HepG2 (cell line): Measurements from ENCODE around the gene AP5B1. TPM values are rescaled to one million over a fixed set of nuclear protein-coding genes. Genes with fewer than 3 reads are reported as not detected.

ENCODE experiments used
- ETV5 ChIP-seq: IDR thresholded peaks from 2 replicates; pipeline ENCODE4 v1.6.1; 2018; ENCODE audit warnings: missing biosample characterization, missing genetic modification reagents, inconsistent platforms, borderline replicate concordance
- HMGXB4 ChIP-seq, 2 experiments: sonication (generic) in 1 of 2; formaldehyde crosslinking in 1 of 2; IDR thresholded peaks; 2 replicates each; pipeline versions ENCODE4 v1.4.0 to v1.6.1; 2018 to 2020; ENCODE audit warnings: missing genetic modification reagents in 2 of 2, borderline replicate concordance in 1 of 2, low read depth in 1 of 2, mild to moderate bottlenecking in 1 of 2, missing biosample characterization in 1 of 2
- KDM3A ChIP-seq: IDR thresholded peaks from 2 replicates; pipeline ENCODE4 v1.6.1; 2018; ENCODE audit warnings: low read depth, missing compliant biosample characterization
- KLF15 ChIP-seq: sonication (generic); formaldehyde crosslinking; IDR thresholded peaks from 2 replicates; pipeline ENCODE4 v1.8.1; 2023; ENCODE audit warnings: borderline replicate concordance, mild to moderate bottlenecking, inconsistent platforms, missing genetic modification reagents, mixed read lengths
- NFKBIZ ChIP-seq: IDR thresholded peaks from 2 replicates; pipeline ENCODE4 v1.6.1; 2018; ENCODE audit warnings: missing genetic modification reagents, missing compliant biosample characterization
- PAWR ChIP-seq: sonication (generic); formaldehyde crosslinking; IDR thresholded peaks from 2 replicates; pipeline ENCODE4 v1.4.0; 2020; ENCODE audit warnings: missing genetic modification reagents, mild to moderate bottlenecking, borderline replicate concordance
- POLR2A ChIP-seq, 2 experiments: IDR thresholded peaks; 2 replicates each; pipeline ENCODE4 v1.6.1; 2011; ENCODE audit warnings: low read depth in 2 of 2, low read length in 2 of 2, mild to moderate bottlenecking in 1 of 2, moderate library complexity in 1 of 2; ENCODE audit not compliant: insufficient read depth in 1 of 2
- RFXAP ChIP-seq: sonication (generic); formaldehyde crosslinking; IDR thresholded peaks from 2 replicates; pipeline ENCODE4 v1.4.0; 2020; ENCODE audit warnings: missing genetic modification reagents, borderline replicate concordance
- SMAD3 ChIP-seq: sonication (generic); formaldehyde crosslinking; IDR thresholded peaks from 2 replicates; pipeline ENCODE4 v1.4.0; 2020; ENCODE audit warnings: missing genetic modification reagents
- SMYD3 ChIP-seq: sonication (generic); formaldehyde crosslinking; IDR thresholded peaks from 2 replicates; pipeline ENCODE4 v1.8.1; 2023; ENCODE audit warnings: mild to moderate bottlenecking, missing genetic modification reagents
- TAF15 ChIP-seq: fragments of 200-400 bp; formaldehyde crosslinking; IDR thresholded peaks from one replicate; pipeline ENCODE4 v1.6.1; 2018; ENCODE audit warnings: mild to moderate bottlenecking, low read depth, low read length; ENCODE audit not compliant: poor library complexity, severe bottlenecking
- TRAFD1 ChIP-seq: sonication (generic); formaldehyde crosslinking; IDR thresholded peaks from 2 replicates; pipeline ENCODE4 v1.5.1; 2020; ENCODE audit warnings: missing genetic modification reagents, mild to moderate bottlenecking, borderline replicate concordance
- ZBTB46 ChIP-seq: sonication (generic); formaldehyde crosslinking; IDR thresholded peaks from 2 replicates; pipeline ENCODE4 v1.4.0; 2020; ENCODE audit warnings: mild to moderate bottlenecking, missing genetic modification reagents, borderline replicate concordance
- ZFX ChIP-seq: sonication (generic); formaldehyde crosslinking; IDR thresholded peaks from 2 replicates; pipeline ENCODE4 v1.4.0; 2020; ENCODE audit warnings: mild to moderate bottlenecking, low read depth, missing genetic modification reagents, moderate library complexity
- ZNF501 ChIP-seq: sonication (generic); formaldehyde crosslinking; IDR thresholded peaks from 2 replicates; pipeline ENCODE4 v1.5.1; 2020; ENCODE audit warnings: mild to moderate bottlenecking, moderate library complexity, missing genetic modification reagents
- ZNF574 ChIP-seq: sonication (generic); formaldehyde crosslinking; IDR thresholded peaks from 2 replicates; pipeline ENCODE4 v1.4.0; 2020; ENCODE audit warnings: missing genetic modification reagents
- ZNF879 ChIP-seq: sonication (generic); formaldehyde crosslinking; IDR thresholded peaks from 2 replicates; pipeline ENCODE4 v1.8.1; 2023; ENCODE audit warnings: missing genetic modification reagents
- ZSCAN5A ChIP-seq: sonication (generic); formaldehyde crosslinking; IDR thresholded peaks from 2 replicates; pipeline ENCODE4 v1.8.0; 2022; ENCODE audit warnings: mild to moderate bottlenecking, missing genetic modification reagents, borderline replicate concordance
- polyA plus RNA-seq, 8 experiments: library from polyadenylated mRNA; depleted of rRNA in 3 of 8; stranded (reverse) in 7 of 8; unstranded in 1 of 8; fragments of >200 nt; fragmentation: Illumina TruSeq in 4 of 8; extraction: Trizol in 4 of 8; gene quantifications; 2 replicates each; pipeline versions ENCODE4 v1.2.1 to v1.2.3, GENCODE V29; 2011 to 2016; ENCODE audit warnings: low read depth in 4 of 8, missing spikeins in 1 of 8, mixed read lengths in 1 of 8; ENCODE audit not compliant: insufficient read depth in 1 of 8
- total RNA-seq, 5 experiments: library from RNA; depleted of rRNA; stranded (reverse); fragments of >200 nt; fragmentation: Illumina TruSeq; extraction: Trizol; gene quantifications; 2 replicates each; pipeline ENCODE4 v1.2.3, GENCODE V29; 2016; ENCODE audit warnings: low read depth in 1 of 5
- TF ChIP-seq, protein P1 (sequence below): sonication (generic); formaldehyde crosslinking; IDR thresholded peaks from 2 replicates; pipeline ENCODE4 v1.4.0; 2020; ENCODE audit warnings: mild to moderate bottlenecking, missing genetic modification reagents

The AP5B1 gene
- total and polyA plus RNA-seq, 2 of the 13 experiments (the other 11 are each of a cell fraction or from before 2014, with no cell fraction given): 1.7 to 4.4 TPM

- TF ChIP-seq TAF15 (no peak), PAWR (CRISPR knock-in tag) (no peak), ZFX (CRISPR knock-in tag) (no peak), KDM3A (CRISPR knock-in tag) (no peak), KLF15 (CRISPR knock-in tag) (no peak), HMGXB4 (CRISPR knock-in tag; IDR thresholded peaks at IDR 0.05; ENCODE audit: borderline replicate concordance in 1 of 2, low read depth in 1 of 2) (peak in 1 of 2 experiments; percentile 10; a peak in 2 of 4 replicates), NFKBIZ (no peak), ZNF879 (CRISPR knock-in tag) (no peak), ZNF501 (CRISPR knock-in tag) (peak; percentile 72), TRAFD1 (CRISPR knock-in tag) (no peak), ZNF574 (no peak), ZBTB46 (CRISPR knock-in tag) (no peak), ETV5 (CRISPR knock-in tag) (no peak), ZSCAN5A (no peak), SMAD3 (CRISPR knock-in tag) (no peak), POLR2A (IDR thresholded peaks at IDR 0.05; ENCODE audit: insufficient read depth in 1 of 2, low read depth in 2 of 2, low read length in 2 of 2) (no peak), RFXAP (CRISPR knock-in tag) (peak; percentile 58; the same call in 1 of the 2 replicates), SMYD3 (CRISPR knock-in tag) (no peak)
- TF ChIP-seq, protein P1, sequence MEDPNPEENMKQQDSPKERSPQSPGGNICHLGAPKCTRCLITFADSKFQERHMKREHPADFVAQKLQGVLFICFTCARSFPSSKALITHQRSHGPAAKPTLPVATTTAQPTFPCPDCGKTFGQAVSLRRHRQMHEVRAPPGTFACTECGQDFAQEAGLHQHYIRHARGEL (CRISPR knock-in tag): no peak
These were observed 36.1 kb downstream of the AP5B1 start (continued) for GRCh38 chr11:65744699-65745042.
